ENCODE data around the gene AQP3. TPM values are rescaled to one million over a fixed set of nuclear protein-coding genes. Genes with fewer than 3 reads are reported as not detected.
A peak's percentile ranks its signal among the peaks of the same experiment; 100 is the strongest.
"Not testable (repeated sequence)": the region's sequence is repeated elsewhere in the genome, so short reads cannot be mapped to it uniquely, and the experiment has no call there.

AQP3 gene
- 0.20 and 0.44 TPM in 2 replicates for total RNA-seq

DNA sequence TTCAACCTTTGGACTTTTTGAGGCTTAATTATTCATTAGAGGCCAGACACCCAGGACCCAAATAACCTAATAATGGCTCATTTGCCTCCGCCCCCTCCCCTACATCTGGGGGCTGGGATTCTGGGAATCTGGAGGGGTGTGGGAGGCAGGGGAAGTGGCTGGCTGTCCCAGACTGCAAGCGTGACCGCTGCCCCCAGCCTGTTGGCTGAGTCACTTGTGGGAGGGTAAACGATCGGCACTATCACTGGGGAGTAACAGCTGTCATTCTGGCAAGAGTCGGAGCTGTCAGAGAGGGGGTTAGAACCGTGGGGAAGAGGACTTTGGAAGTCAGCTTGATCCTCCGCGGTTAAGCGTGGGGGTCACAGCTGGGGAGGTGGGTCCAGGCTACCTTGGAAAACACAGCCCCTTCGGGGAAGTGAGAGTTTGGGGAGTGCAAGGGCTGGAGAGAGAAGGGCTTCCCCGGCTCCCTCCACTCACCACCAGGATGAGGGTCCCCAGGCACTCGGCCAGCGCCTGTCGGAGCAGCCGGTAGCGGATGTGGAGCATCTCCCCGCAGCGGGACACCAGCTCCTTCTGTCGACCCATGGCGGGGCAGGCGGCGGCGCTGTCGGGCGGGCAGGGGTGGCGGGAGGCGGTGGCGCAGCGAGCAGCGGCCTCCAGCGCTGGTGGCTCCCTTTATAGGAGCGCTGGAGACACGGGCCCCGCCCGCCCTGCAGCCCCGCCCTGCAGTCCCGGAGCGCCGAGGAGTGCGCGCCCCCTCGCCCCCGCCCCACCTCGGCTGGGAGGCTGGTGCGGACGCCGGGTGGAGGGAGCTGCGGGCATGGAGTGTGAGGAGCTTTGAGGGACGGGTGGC, at the start of gene AQP3:
AQP3 (minus strand) TSS at position 648 of the 853 bp plus-strand sequence; CDS start at position 585, 63 bp downstream.
- DNase-seq (ENCODE audit: low read depth in 2 of 2): peak; percentile 45 to 62

GRCh38 chr9:33493819-33494218, 46.4 kb upstream of the AQP3 start:
- not testable (repeated sequence) for DNase-seq (ENCODE audit: low read depth in 2 of 2)

DNA sequence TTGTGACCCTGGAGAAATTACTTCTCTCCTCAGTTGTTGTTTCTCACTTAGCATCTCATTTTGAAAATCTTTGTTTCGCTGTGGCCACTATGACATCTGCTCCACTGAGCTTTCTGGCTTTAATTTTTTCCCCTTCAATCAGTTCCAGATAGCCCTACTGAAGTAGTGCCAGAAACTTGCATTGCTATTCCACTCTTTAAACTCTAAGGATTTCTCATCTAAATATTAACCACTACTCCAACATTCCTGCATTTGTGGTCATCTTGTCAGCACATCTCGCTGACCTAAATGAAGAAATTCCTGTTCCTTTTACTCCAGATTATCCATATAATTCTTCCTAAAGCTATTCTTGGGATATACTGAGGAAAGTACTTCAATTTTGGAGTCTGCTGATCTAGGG, 41.7 kb upstream of the AQP3 start:
- DNase-seq (ENCODE audit: low read depth in 2 of 2): no peak

- not testable (repeated sequence) for DNase-seq (ENCODE audit: low read depth in 2 of 2)
Measured at GRCh38 chr9:33485312-33485711, 37.9 kb upstream of the AQP3 start.

DNA sequence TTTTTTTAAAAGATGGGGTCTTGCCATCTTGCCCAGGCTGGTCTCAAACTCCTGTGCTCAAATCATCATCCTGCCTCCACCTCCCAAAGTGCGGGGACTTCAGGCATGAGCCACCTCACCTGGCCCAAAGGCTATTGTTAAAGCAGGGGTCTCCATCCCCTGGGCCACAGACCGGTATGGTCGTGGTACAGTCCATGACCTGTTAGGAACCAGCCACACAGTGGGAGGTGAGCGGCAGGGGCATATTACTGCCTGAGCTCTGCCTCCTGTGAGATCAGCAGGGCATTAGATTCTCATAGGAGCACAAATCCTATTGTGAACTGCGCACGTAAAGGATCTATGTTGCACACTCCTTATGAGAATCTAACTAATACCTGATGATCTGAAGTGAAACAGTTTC, 33.6 kb upstream of the AQP3 start:
- no peak for DNase-seq (ENCODE audit: low read depth in 2 of 2)

DNA sequence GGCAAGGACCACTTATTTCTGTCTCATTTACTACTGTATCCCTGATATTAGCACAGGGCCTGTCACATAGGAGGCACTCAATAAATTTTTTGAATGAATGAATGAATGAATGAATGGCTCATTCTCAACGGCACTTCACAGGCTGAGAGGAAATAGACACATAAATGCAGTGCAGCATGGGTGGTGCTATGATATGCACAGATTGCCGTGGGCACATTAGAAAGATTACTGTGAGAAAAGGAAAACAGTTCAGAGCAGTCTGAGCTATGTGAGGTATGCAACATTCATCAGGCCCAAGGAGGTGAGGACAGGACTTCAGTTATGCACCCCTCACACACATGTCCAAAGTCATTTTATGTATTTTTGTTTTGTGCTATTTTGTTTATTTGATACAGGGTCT, 32.7 kb upstream of the AQP3 start:
- no peak for DNase-seq (ENCODE audit: low read depth in 2 of 2)

DNA sequence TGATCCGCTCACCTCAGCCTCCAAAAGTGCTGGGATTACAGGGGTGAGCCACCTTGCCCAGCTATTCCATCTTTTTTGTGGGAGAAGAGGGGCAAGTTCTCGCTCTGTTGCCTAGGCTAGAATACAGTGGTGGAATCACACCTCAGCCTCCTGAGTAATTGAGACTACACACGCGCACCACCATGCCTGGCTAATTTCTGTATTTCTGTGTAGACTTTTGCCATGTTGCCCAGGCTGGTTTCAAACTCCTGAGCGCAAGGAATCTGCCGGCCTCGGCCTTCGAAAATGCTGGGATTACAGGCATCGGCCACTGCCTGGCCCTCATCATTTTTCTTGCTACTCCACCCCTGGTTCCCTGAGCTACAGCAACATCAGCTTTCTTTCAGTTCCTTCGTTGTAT, 29.1 kb upstream of the AQP3 start:
- no peak for DNase-seq (ENCODE audit: low read depth in 2 of 2)

- DNase-seq (ENCODE audit: low read depth in 2 of 2): no peak
Measured at GRCh38 chr9:33475357-33475756, 28.0 kb upstream of the AQP3 start.

- peak; percentile 99 for DNase-seq (ENCODE audit: low read depth in 2 of 2)
Measured at GRCh38 chr9:33473643-33474352, 26.4 kb upstream of the AQP3 start, which contains the start of gene NOL6. Gene NOL6 (minus strand): TSS chr9:33473924. CDS start chr9:33473842, 82 bp downstream.

DNA sequence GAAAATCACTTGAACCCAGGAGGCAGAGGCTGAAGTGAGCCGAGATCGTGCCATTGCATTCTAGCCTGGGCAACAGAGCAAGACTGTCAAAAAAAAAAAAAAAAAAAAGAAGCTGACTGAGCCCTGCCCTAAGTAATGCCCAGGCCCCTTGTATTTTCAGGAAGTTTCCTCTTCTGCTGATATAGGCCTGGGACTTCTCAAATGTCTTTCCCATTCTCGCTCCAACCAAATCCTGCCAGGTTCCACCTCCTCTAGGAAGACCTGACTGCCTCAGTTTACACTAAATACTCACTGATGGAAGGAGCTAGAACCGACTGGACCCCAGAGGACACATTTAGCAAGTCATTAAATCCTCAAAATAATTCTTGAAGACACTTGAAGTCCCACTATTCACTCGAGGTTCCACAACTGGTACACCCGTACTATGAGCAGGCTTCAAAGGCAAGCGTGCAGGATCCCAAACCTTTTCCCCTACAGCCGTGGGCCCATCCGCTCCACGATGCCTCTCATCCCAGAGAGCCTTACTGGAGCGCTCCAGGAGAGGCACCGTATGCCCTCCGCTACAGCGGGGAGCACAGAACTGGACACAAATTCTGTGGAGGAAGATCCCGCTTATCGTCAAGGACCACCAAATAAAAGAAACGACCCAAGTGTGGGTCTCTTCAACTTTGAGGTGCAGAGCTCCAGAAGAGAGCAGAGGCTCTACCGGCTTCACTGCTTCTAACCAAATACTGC, 25.7 kb upstream of the AQP3 start:
- DNase-seq (ENCODE audit: low read depth in 2 of 2): no peak

- DNase-seq (ENCODE audit: low read depth in 2 of 2): no peak
Measured at GRCh38 chr9:33472171-33472880, 24.9 kb upstream of the AQP3 start.

DNA sequence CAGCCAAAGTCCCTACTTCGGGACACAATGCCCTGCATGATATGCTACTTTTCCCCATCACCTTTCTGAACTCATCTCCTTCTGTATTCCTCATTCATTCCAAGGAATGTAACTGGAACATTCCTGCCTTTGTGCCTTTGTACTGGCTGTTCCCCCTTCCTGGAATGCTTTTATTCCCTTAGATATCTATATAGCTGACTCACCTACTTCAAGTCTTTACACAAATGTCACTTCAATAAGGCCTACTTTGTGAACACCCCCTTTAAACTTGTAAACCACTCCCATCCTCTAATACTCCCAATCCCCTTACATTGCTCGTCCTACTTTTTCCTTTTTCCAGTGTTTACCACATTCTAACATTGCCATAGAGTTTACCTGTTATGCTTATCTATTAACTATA, 24.0 kb upstream of the AQP3 start:
- no peak for DNase-seq (ENCODE audit: low read depth in 2 of 2)

DNA sequence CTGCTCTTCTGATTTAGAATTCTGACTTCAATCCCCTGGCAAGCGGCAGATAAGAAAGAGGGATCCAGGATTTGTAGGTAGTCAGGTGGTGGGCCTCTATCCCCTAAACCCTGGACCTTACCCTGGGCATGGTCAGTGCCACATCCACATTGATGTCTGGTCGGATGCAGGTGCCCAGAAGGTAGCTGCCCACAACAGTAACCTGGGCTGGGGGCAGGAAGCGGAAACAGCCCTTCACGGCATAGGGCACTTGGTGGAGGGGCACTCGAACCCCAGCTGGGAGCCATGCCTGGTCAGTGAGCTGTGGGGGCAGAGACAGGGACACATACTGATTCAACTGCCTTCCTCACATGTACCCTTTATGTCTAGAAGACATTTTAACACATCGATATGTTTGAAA, 22.5 kb upstream of the AQP3 start:
- no peak for DNase-seq (ENCODE audit: low read depth in 2 of 2)

- DNase-seq (ENCODE audit: low read depth in 2 of 2): no peak
Measured at GRCh38 chr9:33468797-33469621, 21.6 kb upstream of the AQP3 start.

DNA sequence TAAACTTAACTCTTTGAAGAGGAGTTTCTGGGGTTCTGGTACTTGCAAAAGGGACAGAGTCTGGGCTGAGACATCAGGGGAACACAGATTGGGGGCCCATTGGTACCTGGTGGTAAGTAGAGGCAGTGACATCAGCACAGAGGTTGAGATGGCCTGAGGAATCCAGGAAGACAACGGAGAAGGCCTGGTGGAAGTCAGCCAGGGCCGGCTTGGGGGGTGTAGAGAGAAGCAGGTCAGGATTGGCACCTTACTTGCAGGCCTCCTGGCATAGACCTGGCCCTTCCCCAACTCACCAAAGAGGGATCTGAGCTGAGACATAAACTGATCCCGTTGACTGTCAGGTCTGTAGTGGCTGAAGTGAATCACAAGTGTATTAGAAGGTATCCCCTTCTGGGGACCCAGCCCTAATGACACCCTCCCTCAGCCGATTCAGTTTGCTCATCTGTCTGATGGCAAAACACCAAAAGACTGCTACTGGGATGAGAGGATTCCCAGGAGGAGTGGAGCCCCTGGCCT, 20.9 kb upstream of the AQP3 start:
- no peak for DNase-seq (ENCODE audit: low read depth in 2 of 2)

DNA sequence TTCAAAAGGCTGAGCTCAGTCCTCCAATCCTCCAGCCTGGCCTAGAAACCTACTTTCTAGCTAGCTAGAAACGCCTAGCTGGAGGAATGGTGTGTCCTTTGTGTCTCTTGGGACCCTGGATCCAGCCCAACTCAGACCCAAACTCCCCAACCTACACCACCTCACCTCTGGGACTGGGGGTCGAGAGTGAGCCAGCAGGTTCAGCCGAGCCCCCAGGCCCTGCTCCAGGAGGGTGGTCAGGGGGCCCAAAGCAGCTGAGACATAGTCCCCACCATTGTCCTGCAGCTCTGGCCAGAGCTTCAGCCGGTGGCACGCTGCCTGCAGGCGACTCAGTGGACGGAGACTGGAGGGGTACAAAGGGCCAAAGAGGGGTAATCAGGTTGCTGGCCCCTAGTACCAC, 20.1 kb upstream of the AQP3 start:
- DNase-seq (ENCODE audit: low read depth in 2 of 2): no peak

DNA sequence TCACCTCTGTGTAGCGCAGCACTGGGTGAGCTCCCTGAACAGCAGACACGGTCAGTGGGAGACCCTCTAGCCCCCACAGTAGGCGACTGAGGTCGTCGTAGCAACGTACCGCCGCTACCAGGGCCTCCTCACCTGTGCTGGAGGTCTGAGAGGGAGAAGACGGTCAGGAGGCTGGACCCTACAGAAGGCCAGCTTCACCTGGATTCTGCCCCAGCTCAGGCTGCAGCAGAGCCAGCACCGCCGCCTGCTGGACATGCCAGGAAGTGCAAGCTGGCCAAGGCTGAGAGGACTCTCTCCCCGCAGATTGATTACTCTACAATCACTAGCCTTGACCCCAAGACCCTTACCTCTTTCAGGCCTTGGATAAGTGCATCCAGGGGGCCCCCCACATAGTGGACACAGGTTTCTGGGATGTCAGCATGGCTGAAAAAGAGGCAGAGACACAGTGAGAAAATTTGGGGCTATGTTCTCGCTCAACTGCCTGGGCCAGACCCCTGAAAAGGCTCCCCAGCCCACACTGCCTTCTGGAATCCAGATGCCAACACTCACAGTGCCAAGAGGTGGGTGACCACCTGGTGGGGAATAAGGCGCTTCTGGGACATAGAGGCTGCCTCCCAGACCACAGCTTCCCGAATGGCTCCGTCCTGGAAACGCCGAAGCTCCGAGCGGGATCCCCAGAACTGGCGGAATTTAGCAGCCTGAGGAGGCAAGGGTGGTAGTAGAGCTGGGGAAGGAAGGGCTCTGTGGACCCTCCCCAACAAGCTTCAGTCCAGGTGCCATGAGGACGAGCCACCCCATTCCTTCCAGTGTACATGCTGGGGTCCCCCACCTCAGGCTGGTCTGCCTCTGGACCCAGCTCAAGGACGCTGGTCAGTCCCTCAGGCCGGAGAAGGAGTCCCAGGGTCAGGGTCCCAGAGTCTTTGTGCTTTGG, 19.4 kb upstream of the AQP3 start:
- DNase-seq (ENCODE audit: low read depth in 2 of 2): peak; percentile 55 to 66

GRCh38 chr9:33465596-33466564, 18.5 kb upstream of the AQP3 start:
- DNase-seq (ENCODE audit: low read depth in 2 of 2): no peak
